Epithelial cell of prostate (primary cell): ENCODE measurements around the gene PSMB11.

ENCODE experiments used
- DNase-seq: peaks from one replicate; pipeline ENCODE4 v3.0.0-alpha.2; 2011; ENCODE audit warnings: low read depth, low spot score
- H3K27ac ChIP-seq: fragments of 450-650 bp; 2 replicates; pipeline ENCODE4 v1.5.1; 2017; ENCODE audit warnings: mild to moderate bottlenecking

The PSMB11 gene

DNA sequence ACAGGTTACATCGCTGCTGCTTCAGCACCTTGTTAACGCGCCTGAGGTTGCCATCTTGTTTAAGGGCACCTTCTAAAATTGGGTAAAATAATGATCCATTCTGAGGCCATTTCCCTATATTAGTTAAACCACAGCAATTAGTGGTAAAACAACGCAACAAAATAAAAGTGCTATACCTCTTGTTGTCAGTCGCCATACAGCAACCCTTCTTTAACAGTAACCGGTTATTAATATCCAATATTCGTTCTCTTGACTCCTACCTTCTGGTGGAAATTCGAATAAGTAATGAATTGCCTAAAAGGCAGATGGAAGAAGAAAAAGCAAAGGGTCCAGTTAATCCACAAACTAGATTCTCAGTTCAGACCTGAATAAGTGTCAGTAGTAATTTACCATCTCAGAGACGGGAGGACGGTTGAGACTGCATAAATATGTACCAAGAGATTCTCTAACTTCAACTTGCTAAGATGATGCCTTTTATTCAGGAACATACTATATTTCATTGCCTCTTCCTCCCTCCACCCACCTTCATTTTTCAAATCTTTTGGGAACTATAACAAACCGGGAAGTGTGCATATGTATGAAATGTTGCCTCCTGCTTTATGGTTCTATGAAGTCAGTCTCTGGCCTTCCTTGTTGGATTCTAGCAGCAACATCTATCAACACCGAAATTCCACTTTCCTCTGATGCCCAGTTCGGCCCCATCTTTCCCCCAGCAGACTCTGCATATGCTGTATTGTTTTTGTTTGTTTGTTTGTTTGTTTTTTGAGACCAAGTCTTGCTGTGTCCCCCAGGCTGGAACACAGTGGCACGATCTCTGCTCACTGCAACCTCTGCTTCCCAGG is 6.5 kb upstream of the PSMB11 start:
- DNase-seq, result no peak
- H3K27ac ChIP-seq, result peak overlapping the region; percentile 84

DNA sequence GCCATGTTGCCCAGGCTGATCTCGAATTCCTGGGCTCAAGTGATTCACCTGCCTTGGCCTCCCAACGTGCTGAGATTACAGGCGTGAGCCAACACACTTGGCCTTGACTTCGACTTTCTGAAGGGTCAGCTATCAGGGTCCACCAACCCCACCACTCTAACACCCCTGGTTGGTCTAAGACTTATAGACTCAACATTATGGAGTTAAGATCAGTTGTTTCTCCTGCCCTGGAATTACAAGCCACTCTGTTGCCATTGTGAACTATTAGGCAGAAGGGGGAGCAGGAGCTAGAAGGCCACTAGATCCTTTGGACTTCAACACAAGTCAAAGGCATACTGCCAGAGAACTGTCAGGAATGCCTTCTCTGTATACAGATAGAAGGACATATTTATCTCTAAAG is 1.9 kb upstream of the PSMB11 start:
- DNase-seq, result no peak

DNA sequence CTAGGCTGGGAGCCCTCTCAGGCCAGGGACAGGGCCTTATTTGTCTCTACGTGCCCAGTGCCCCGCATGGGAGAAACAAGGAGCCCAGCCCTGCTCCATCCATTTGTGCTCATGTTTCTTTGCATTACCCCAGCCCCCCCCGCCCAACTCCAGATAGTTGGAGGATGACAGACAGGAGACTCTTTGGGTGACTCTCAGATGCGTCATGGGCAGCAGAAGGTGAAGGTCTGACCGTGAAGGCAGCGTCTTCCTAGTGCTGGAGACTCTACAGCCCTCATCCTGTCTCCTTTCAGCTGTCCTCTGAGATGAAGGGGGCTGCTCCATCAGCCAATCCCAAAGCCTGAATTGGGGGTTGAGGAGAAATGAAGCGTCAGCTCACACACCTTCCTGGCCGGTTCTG is 283 bp upstream of the PSMB11 start:
- DNase-seq, result no peak
- H3K27ac ChIP-seq, result no peak overlapping the region

More for the DNA sequence above, 1.9 kb upstream of the PSMB11 start:
- no peak overlapping the region for H3K27ac ChIP-seq

DNA sequence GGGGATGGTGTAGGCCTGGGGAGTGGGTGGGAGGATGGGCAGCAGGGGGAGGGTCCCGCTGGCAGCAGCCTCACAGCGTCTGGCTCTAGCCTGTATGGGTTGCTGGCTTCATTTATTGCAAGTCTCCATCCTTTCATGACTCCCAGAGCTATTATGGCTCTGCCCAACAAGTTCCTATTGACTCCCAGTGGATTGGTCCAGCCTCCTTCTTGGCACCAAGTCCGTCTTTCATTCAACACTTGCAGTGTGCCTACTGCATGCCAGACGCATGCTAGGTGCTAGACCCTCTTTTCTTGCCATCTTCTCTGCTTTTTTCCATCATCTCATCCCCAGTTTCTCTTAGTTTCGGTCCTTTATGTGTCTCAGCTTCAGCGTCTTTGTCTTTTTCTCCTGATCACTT is 1.1 kb downstream of the PSMB11 start:
- no peak overlapping the region for H3K27ac ChIP-seq
- no peak for DNase-seq

DNA sequence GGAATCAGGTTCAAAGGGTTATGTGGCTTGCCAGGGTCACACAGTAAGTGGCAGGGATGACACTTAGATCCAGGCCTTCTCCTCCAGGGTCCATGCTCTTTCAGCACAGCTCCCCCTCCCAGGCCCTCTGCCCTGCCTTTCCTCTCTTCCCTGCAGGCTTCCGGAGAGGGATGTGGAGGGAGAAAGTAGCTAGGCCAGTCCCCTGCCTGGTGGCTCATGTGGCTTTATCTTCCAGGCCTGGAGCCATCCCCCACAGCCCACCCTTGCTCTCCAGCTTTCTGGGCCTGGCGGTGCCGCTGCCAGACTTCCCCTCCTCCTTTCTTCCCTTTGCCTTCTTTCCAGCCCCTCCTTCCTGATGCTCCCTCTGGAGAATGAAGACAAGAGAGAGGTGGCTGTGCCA is 1.7 kb downstream of the PSMB11 start:
- no peak overlapping the region for H3K27ac ChIP-seq
- DNase-seq, result no peak

DNA sequence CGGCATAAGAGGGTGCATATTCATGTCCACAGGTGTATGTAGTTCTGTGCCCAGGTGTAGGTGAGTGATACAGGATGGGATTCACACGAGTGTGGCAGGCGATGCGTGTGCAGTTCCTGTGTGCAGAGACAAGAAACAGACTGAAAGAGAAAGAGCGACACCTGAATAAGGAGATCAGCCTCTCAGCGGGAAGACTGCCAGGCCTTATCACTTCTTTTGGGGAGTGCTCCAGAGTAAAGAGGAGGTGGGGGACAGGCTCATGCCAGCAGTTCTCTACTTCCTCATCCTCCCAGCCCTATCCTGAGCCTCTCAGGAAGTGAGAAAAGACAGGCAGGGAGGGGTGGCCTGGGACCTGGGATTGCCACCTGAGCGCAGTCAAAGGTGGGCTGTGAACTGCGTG is 2.8 kb downstream of the PSMB11 start:
- H3K27ac ChIP-seq, result no peak overlapping the region
- no peak for DNase-seq

DNA sequence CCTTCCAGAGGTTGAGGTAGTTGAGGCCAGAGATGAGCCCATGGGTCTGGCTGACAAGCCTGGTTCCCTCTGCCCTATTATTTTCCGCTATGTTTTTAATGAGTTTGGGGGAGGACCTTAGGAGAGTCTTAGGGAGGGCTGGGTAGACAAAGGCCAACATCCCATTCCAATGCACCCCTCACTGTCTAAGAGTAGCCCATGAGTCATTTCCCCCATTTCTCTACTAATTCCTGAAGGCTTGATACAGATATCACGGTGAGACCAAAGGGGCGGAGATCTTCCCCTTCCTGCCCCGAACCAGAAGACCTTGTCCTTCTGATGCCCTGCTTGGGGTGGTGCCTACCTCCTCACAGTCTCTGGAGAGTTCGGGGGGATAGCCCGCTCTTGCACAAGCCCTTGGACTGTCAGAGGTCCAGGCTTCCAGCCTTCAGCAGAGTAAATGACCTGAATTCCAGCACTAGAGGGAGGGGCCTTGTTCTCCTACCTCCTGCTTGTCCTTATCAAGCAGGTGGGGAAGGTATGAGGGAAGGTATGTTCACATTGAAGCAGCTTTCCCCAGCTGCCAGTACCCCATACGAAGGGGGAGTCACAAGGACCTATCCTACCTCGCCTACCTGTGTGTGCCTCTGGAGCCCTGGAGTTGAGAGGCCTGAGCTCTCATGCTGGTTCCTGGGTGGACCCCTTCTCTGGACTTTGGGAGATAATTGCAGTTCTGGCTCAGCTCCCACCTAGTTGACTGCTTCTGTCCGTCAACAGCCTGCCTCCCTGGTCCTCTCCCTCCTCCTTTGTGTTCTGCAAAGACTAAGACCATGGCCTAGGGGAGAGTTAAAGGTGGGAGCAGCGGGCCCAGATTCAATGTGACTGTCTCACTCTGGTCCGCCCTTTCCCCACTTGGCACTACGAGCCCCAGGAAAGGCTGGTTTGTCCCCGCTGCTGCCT is 3.7 kb downstream of the PSMB11 start:
- DNase-seq, result no peak
- H3K27ac ChIP-seq, result no peak overlapping the region

DNA sequence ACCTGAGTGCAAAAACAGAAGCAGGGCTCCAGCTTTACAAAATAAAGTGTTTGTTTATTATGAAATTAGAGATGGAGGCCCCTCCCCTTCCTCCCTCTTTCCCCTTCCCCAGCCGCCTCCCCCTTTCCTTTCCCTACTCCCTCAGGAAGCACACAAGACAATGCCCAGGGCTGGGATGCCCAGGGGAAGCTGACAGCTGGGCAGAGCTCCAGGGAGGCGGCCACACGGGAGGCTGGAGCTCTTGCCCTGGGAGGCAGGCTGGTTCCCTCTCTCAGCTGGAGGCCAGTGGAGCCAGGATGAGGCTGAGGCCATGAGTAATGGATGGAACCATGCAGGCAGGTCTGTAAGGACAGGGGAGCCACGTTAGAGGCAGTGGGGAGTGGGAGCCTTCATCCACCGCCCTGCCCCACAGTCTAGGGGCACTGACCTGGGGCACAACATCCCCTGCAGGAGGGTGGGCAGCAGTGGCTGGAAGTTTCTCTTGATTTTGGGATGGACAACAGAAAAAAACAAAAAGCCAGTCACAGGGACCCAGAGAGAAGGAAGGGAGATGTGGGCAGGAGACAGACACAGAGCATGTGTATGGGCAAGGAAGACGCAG is 5.1 kb downstream of the PSMB11 start:
- no peak for DNase-seq
- no peak overlapping the region for H3K27ac ChIP-seq

DNA sequence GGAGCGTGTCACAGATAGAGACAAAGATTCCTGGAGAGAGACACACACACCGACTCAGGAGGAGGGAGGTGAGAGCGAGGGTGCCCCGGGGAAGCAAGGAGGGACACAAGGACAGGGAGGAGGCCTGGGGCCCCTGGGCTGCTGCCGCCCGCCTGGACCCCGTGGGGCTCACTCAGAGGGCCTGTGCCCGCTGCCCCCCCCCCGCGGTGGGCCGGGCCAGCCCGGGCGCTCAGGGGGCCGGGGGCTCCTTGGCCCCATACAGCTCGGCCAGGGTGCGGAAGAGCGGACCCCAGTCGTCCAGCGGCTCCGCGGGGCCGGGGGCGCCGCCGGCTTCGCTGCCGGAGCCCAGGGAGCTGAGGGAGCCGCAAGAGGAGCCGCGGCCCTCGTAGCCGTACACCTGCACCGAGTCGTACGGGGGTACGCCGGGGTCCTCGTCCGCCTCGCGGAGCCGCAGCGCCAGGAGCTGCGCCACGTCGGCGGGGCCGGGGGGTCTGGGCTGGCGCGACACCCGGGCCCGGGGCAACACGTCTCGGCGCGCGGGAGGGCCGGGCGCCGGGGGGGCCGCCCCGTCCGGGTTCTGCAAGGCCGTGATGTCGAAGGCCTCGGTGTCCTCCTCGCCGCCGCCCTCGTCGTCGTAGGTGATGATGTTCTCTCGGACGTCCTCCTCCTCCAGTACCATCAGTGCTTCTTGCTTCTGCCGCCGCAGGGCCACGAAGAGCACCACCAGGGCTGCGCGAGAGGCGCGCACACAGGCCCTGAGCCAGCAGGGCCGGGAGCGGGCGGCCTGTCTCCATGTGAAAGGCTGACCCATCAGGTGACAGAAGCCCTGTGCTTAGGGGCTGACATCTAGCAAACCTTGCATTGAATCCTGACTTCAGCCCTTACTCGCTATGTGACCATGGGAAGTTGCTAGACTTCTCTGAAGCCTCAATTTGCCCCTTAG is 6.0 kb downstream of the PSMB11 start:
- DNase-seq, result no peak
- H3K27ac ChIP-seq, result no peak overlapping the region

DNA sequence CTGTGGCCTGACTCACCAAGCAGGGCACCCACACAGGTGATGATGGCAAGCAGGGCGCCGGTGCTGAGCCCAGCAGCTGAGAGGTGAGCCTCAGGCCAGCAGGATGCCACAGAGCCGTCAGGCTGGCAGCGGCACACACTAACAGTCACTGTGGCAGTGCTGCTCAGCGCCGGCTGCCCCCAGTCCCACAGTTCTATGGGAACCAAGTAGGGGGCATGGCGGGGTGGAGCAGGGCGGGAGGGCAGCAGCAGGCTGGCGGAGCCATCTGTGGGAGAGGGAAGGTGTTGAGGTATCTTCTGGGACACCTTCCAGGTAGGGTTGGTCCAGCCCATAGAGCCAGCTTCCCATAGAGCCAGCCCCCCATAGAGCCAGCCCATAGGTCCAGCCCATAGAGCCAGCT is 7.0 kb downstream of the PSMB11 start:
- DNase-seq, result no peak

DNA sequence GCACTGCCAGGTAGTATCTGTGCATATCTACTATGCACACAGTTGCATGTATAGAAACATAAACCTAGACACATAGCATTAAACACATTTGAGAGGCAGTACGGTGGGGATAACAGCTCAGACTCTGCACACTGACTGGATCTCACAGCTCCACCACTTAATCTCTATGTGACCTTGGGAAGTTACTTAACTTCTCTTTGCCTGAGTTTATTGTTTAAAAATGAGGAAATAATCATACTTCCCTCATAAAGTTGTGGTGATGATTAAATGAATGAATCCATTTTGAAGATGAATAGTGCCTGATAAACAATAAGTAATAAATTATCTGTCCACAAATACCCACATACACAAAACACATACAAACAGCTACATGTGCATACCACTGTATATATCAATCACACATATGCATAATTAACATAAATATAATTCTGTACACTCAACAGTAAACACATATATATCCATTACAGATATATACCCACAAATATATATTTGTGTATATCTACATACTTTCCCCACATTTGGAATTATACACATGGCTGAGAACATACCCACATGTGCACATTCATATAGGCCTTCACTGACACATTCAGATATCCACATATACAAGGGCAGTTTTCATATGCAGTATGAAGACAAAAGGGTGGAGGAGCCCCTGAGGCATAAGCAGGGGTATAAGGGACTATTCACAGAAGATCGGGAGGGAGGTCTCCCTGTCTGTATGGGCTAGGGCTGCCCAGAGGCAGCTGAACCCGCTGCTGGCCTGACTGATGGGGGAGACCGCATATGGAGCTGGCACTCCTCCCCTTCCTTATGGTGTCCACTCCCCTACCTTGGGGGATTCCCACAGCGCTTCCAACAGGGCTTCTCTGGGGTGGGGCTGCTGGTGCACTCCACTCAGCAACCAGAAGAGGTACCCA is 9.4 kb downstream of the PSMB11 start:
- DNase-seq, result no peak

More for the DNA sequence above, 7.0 kb downstream of the PSMB11 start:
- H3K27ac ChIP-seq, result no peak overlapping the region

DNA sequence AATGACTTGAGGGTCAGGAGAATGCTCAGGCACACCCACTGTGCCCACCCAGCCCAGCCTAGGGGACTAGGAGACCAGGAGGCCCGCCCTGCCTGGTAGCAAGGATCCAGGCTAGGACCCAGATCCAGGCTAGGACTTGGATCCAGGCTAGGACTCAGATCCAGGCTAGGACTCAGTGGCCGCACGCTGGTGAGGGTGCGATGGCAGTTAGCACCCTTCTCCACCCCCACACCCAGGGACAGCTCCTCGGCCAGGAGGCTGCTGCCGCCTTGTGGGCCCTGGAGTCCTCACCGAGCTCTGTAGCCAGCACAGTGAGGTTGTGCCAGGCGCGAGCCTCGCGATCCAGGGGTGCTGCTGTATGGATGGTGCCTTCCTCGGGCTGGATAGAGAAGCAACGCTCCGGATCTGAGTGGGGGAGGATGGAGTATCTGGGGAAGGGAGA is 10.2 kb downstream of the PSMB11 start:
- H3K27ac ChIP-seq, result no peak overlapping the region
- no peak for DNase-seq

More for the DNA sequence above, 9.4 kb downstream of the PSMB11 start:
- no peak overlapping the region for H3K27ac ChIP-seq

DNA sequence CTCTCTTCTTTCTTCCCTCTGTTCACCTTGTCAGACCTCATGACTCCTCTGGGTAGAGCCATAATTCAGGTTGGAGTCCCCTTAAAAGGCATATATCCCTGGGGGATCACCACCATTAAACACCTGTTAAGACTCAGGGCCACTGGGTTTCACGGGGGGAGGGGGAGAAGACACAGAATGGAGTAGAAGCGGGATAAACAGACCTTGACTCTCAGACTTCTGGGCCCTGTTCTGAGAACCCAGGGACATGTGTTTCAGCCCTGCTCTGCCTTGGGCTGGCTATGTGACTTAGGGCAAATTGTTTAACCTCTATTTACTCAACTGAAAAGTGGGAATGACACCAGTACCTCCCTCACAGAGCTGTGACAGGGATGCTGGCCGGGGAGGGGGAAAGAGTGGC is 10.7 kb downstream of the PSMB11 start:
- no peak for DNase-seq
- H3K27ac ChIP-seq, result no peak overlapping the region

DNA sequence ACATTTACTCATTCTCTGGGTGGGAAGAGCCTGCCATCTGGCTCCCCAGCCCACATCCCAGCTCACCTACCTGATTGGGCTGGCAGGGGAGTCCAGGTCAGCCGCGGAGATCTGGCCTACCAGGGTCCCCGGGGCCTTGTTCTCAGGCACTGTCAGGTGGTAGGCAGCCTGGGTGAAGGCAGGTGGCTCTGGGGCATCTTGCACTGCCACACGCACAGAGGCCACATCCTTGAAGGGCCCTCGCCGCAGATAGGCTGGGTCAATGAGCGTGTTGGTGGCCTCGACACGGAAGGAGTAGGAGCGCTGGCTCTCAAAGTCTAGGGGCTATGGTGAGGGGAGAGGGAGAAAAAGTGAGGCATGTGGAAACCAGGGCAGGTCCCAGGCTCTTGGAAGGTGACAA is 11.4 kb downstream of the PSMB11 start:
- no peak for DNase-seq
- H3K27ac ChIP-seq, result no peak overlapping the region

DNA sequence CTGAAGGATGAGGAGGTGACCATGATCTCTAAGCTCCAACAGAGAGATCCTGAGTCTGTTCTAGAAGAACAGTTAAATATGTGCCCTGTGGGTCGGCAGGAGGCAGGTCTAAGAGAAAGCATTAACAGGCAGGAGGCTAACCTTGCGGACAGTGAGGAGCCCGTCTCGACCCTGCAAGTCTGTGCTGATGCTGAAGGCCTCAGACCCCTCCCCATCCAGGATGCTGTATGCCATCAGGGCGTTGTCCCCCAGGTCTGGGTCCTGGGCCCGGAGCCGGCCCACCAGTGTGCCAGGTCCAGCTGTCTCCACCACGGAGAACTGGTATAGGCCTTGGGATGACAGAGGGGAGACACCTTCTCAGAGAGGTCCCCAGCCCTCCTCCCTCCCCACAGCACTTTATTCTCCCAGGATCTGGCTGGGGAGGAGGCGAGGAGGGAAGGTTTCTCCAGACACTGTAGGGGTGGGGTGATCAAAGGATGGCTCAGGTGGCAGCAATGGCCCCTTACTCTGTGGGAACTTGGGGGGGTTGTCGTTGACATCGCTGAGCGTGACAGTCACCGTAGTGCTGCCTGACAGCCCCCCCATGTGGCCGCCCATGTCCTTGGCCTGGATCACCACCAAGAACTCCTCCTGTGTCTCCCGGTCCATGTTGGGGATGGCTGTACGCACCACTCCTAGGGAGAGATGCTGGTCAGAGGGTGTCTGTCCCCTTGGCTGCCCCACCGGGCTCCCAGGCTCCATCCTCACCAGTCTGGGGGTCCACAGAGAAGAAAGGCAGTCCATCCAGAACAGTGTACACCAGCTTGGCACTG is 12.2 kb downstream of the PSMB11 start:
- no peak for DNase-seq

DNA sequence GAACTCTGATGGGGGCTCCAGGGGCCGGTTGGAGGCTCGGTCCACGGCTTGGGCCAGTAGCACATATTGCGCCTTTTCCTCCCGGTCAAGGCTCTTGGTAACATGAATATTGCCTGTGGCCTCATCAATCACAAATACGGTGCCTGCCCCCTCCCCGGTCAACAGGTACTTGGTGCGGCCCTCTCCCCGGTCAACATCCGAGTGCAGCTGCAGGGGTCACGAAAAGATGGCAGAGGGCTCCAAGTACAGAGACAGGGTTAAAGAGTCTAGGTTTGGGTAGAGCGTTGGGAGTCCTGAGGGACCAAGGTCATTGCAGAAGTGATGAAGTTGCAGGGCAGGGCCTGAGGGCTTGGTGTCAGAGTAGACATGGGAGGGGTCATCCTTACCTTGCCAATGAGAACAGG is 13.1 kb downstream of the PSMB11 start:
- DNase-seq, result no peak
- no peak overlapping the region for H3K27ac ChIP-seq

More for the DNA sequence above, 12.2 kb downstream of the PSMB11 start:
- no peak overlapping the region for H3K27ac ChIP-seq

DNA sequence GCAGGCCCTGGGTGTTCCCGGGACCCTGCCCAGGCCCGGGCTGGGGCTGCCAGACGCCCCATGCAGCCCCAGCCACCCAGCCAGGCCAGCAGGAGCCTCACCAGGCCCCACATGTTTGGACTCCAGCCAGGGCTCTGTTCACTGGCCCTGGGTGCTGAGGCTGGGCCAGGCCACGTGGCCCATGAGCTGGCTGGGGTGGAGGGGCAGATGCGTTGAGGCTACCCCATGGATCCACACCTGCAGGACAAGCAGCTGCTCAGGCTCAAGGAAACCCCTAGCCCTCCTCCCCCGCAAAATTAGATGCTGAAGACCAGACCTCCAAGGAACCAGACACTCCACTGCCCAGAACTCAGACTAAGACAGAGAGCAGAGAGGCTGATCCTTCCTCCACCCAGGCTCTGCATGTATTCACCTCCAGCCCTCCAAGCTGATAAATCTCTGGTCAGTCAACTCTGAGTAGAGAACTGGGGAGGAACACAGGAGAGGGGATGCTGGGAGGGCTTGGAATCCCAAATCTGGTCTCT is 13.7 kb downstream of the PSMB11 start:
- no peak overlapping the region for H3K27ac ChIP-seq
- no peak for DNase-seq
